Lung (tissue), 12 donors: ENCODE data around the gene COBL. TPM values are rescaled to one million over a fixed set of nuclear protein-coding genes. Genes with fewer than 3 reads are reported as not detected.

Experiments
- ATAC-seq: fragments of 200-7000 bp; cut with Tn5 transposase; one replicate; pipeline ENCODE4 v1.9.1; 2020; ENCODE audit warnings: moderate number of reproducible peaks; ENCODE audit not compliant: insufficient read depth, low FRiP score
- DNase-seq, 3 donors: peaks; one replicate each; pipeline ENCODE4 v3.0.0-alpha.2; 2013 to 2017
- H3K27ac ChIP-seq, 2 donors: one replicate each; pipeline ENCODE4 v1.5.1; 2013; ENCODE audit warnings: mild to moderate bottlenecking in 2 of 2, moderate library complexity in 2 of 2, control low read depth in 1 of 2, inconsistent platforms in 1 of 2, low read depth in 1 of 2, low read length in 1 of 2
- H3K27me3 ChIP-seq, 3 donors: one replicate each; pipeline ENCODE4 v1.5.1; 2013; ENCODE audit warnings: low read length in 2 of 3; ENCODE audit not compliant: control insufficient read depth in 3 of 3, insufficient read depth in 3 of 3
- H3K36me3 ChIP-seq, 4 donors: one replicate each; pipeline ENCODE4 v1.5.1; 2013; ENCODE audit warnings: low read length in 4 of 4, mild to moderate bottlenecking in 1 of 4, moderate library complexity in 1 of 4; ENCODE audit not compliant: control insufficient read depth in 4 of 4, insufficient read depth in 4 of 4
- H3K4me1 ChIP-seq, 5 donors: one replicate each; pipeline ENCODE4 v1.5.1; 2013; ENCODE audit warnings: low read length in 5 of 5, mild to moderate bottlenecking in 2 of 5, moderate library complexity in 1 of 5; ENCODE audit not compliant: control insufficient read depth in 5 of 5, insufficient read depth in 5 of 5
- H3K4me3 ChIP-seq: one replicate; pipeline ENCODE4 v1.5.1; 2013; ENCODE audit warnings: mild to moderate bottlenecking, control low read depth, moderate library complexity
- H3K9ac ChIP-seq, 2 donors: one replicate each; pipeline ENCODE4 v1.5.1; 2013; ENCODE audit warnings: low read length in 2 of 2, control low read depth in 1 of 2; ENCODE audit not compliant: insufficient read depth in 1 of 2
- H3K9me3 ChIP-seq, 4 donors: one replicate each; pipeline ENCODE4 v1.5.1; 2013; ENCODE audit warnings: low read length in 3 of 4, mild to moderate bottlenecking in 1 of 4, moderate library complexity in 1 of 4; ENCODE audit not compliant: control insufficient read depth in 4 of 4, insufficient read depth in 3 of 4
- CTCF ChIP-seq: IDR thresholded peaks from 2 replicates; pipeline ENCODE4 v1.5.1; 2012; ENCODE audit warnings: mild to moderate bottlenecking; ENCODE audit errors: control extremely low read depth, extremely low read depth
- whole genome bisulfite sequencing, 2 donors: extraction: QIAGEN DNeasy Blood & Tissue Kit; methylation state at CpG; one replicate each; pipeline ENCODE4 v1.1.7; 2013; 5-methylcytosine and 5-hydroxymethylcytosine counted together
- polyA plus RNA-seq, 2 donors: library from polyadenylated mRNA; stranded (reverse); fragments of 200-250 nt; gene quantifications; one replicate each; pipeline ENCODE4 v1.2.1, GENCODE V29; 2013
- total RNA-seq, 2 donors: library from RNA; depleted of rRNA in 1 of 2; stranded (reverse); fragments of >200 nt in 1 of 2; gene quantifications; one replicate each; pipeline ENCODE4 v1.2.1, GENCODE V29; 2014 to 2021
- donor health status: control.
- donor health status: control.
- donor health status: Bipolar disorder and iron deficiency.
- donor health status: healthy.
- donor health status: DM: yes; HTN: yes; CAD: no.

Gene COBL
- total and polyA plus RNA-seq, 4 donors = 6.3 to 38.1 (median 15.0) TPM

GRCh38 chr7:51026341-51026740, 290.3 kb downstream of the COBL start:
- no peak for ATAC-seq

GRCh38 chr7:51025668-51026067, 290.9 kb downstream of the COBL start:
- 53 to 68% methylated on average over 2 of the region's 2 CpGs for WGBS, 2 donors
- no peak for DNase-seq
- TF ChIP-seq CTCF = no peak
- Histone ChIP-seq H3K9me3 (no peaks in the 10 kb centered on the region), H3K27me3 (no peaks in the 10 kb centered on the region), H3K4me1 (no peaks in the 10 kb centered on the region), H3K36me3 (peaks cover 0 to 12% (median 0%) of the 10 kb centered on the region in 4 donors), H3K9ac (no peak overlapping the region), H3K27ac (no peak overlapping the region), H3K4me3 (no peak overlapping the region)
- ATAC-seq = no peak

More at GRCh38 chr7:51026341-51026740, 290.3 kb downstream of the COBL start:
- WGBS, 2 donors = 96 to 98% methylated on average over 12 of the region's 12 CpGs
- DNase-seq = no peak
- no peaks in the 10 kb centered on the region for H3K4me1 ChIP-seq
- no peak for TF ChIP-seq CTCF
- H3K9me3 ChIP-seq = no peaks in the 10 kb centered on the region
- H3K9ac ChIP-seq = no peak overlapping the region
- H3K27me3 ChIP-seq = no peaks in the 10 kb centered on the region
- H3K36me3 ChIP-seq = peaks cover 0 to 12% (median 0%) of the 10 kb centered on the region in 4 donors
- no peak overlapping the region for H3K27ac ChIP-seq
- no peak overlapping the region for H3K4me3 ChIP-seq

GRCh38 chr7:51024867-51025266, 291.7 kb downstream of the COBL start:
- no peak overlapping the region for H3K9ac ChIP-seq
- H3K4me3 ChIP-seq = no peak overlapping the region
- no peak for DNase-seq
- no peaks in the 10 kb centered on the region for H3K4me1 ChIP-seq
- H3K27ac ChIP-seq = no peak overlapping the region
- 95 to 97% methylated on average over 16 of the region's 16 CpGs for WGBS, 2 donors
- no peak for TF ChIP-seq CTCF
- no peak for ATAC-seq
- no peaks in the 10 kb centered on the region for H3K27me3 ChIP-seq
- H3K9me3 ChIP-seq = no peaks in the 10 kb centered on the region
- peaks cover 0 to 12% (median 0%) of the 10 kb centered on the region in 4 donors for H3K36me3 ChIP-seq

DNA sequence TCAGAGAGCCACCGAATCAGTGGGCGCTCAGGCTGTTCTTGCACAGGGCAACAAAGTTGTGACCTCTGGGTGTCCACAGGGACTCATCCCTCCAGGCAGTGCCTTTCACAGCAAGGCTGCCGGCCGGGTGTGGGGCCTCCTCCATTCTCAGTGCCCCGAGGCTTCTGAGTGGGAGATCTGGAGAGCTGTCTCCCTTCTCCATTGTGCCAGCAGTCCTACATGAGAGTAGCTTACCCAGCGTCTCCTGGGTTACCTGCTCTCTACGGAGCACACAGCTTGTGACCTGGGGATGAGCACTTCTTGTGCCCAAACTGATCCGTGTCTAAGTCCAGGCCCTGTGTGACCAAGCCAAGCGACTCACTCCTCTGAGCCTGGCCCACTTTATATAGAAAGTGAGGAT, 293.1 kb downstream of the COBL start:
- WGBS, 2 donors = 90 to 94% methylated on average over 9 of the region's 9 CpGs
- peaks cover 0 to 11% (median 0%) of the 10 kb centered on the region in 4 donors for H3K36me3 ChIP-seq
- no peaks in the 10 kb centered on the region for H3K27me3 ChIP-seq
- no peaks in the 10 kb centered on the region for H3K4me1 ChIP-seq
- H3K4me3 ChIP-seq = no peak overlapping the region
- no peak for ATAC-seq
- H3K9ac ChIP-seq = no peak overlapping the region
- DNase-seq = no peak
- no peak overlapping the region for H3K27ac ChIP-seq
- no peak for TF ChIP-seq CTCF
- no peaks in the 10 kb centered on the region for H3K9me3 ChIP-seq
